ENCODE data around the gene BRINP3.

The BRINP3 gene

GRCh38 chr1:190277107-190277506, 200.6 kb downstream of the BRINP3 start:
- H3K36me3 ChIP-seq (ENCODE audit: insufficient read depth, low read length) = no peaks in the 10 kb centered on the region
- H2AFZ ChIP-seq (ENCODE audit: low read length) = no peak overlapping the region
- no peaks in the 10 kb centered on the region for H3K9me3 ChIP-seq (ENCODE audit: low read length)
- no peaks in the 10 kb centered on the region for H3K79me2 ChIP-seq (ENCODE audit: insufficient read depth, low read length)
- H3K4me1 ChIP-seq (ENCODE audit: insufficient read depth, low read length, severe bottlenecking) = no peaks in the 10 kb centered on the region
- no peak overlapping the region for H3K9ac ChIP-seq (ENCODE audit: low read length)
- no peaks in the 10 kb centered on the region for H3F3A ChIP-seq (ENCODE audit: insufficient read depth, low read length)
- H3K4me2 ChIP-seq (ENCODE audit: low read length) = no peak overlapping the region
- H4K20me1 ChIP-seq (ENCODE audit: insufficient read depth, low read length) = no peaks in the 10 kb centered on the region
- no peak for TF ChIP-seq EZH2 (IDR thresholded peaks at IDR 0.05; ENCODE audit: borderline replicate concordance, low read length)
- TF ChIP-seq, protein P1, sequence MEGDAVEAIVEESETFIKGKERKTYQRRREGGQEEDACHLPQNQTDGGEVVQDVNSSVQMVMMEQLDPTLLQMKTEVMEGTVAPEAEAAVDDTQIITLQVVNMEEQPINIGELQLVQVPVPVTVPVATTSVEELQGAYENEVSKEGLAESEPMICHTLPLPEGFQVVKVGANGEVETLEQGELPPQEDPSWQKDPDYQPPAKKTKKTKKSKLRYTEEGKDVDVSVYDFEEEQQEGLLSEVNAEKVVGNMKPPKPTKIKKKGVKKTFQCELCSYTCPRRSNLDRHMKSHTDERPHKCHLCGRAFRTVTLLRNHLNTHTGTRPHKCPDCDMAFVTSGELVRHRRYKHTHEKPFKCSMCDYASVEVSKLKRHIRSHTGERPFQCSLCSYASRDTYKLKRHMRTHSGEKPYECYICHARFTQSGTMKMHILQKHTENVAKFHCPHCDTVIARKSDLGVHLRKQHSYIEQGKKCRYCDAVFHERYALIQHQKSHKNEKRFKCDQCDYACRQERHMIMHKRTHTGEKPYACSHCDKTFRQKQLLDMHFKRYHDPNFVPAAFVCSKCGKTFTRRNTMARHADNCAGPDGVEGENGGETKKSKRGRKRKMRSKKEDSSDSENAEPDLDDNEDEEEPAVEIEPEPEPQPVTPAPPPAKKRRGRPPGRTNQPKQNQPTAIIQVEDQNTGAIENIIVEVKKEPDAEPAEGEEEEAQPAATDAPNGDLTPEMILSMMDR (IDR thresholded peaks at IDR 0.05; ENCODE audit: low read length) = no peak
- H3K4me3 ChIP-seq (ENCODE audit: low read depth, low read length, poor library complexity, severe bottlenecking) = no peak overlapping the region
- no peak overlapping the region for H3K27ac ChIP-seq (ENCODE audit: low read depth, low read length, poor library complexity, severe bottlenecking)
- H3K9me2 ChIP-seq (ENCODE audit: low read depth, low read length) = no peaks in the 10 kb centered on the region
- no peaks in the 10 kb centered on the region for H3K27me3 ChIP-seq (ENCODE audit: insufficient read depth, low read length)

DNA sequence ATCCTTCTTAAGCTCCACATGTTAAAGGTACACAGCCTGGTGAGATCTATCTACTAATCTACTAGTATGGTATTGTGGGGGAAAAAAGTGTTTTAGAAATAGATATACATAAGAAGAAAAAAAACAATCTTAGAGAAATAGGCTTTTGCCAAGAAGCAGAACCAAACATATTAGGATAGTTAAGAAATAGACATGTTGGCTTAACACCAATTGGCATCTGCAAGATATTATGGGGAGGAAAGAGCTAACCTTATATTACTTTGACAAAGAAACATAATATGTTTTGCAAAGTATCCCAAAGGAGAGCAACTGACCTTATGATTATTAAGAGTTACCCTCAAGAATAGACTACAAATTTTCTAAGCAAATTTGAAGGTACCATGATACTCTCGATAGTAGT, 202.9 kb downstream of the BRINP3 start:
- H3K27me3 ChIP-seq (ENCODE audit: insufficient read depth, low read length) = no peaks in the 10 kb centered on the region
- no peak overlapping the region for H3K9ac ChIP-seq (ENCODE audit: low read length)
- H3K4me1 ChIP-seq (ENCODE audit: insufficient read depth, low read length, severe bottlenecking) = no peaks in the 10 kb centered on the region
- no peaks in the 10 kb centered on the region; the same call in 1 of the 2 replicates for H3K9me2 ChIP-seq (ENCODE audit: low read depth, low read length)
- H3K9me3 ChIP-seq (ENCODE audit: low read length) = no peaks in the 10 kb centered on the region
- H3K79me2 ChIP-seq (ENCODE audit: insufficient read depth, low read length) = no peaks in the 10 kb centered on the region
- no peak for TF ChIP-seq EZH2 (IDR thresholded peaks at IDR 0.05; ENCODE audit: borderline replicate concordance, low read length)
- TF ChIP-seq, protein P1 (IDR thresholded peaks at IDR 0.05; ENCODE audit: low read length) = no peak
- no peak overlapping the region for H2AFZ ChIP-seq (ENCODE audit: low read length)
- no peak overlapping the region for H3K27ac ChIP-seq (ENCODE audit: low read depth, low read length, poor library complexity, severe bottlenecking)
- H4K20me1 ChIP-seq (ENCODE audit: insufficient read depth, low read length) = no peaks in the 10 kb centered on the region
- H3K4me3 ChIP-seq (ENCODE audit: low read depth, low read length, poor library complexity, severe bottlenecking) = no peak overlapping the region
- H3F3A ChIP-seq (ENCODE audit: insufficient read depth, low read length) = no peaks in the 10 kb centered on the region
- H3K36me3 ChIP-seq (ENCODE audit: insufficient read depth, low read length) = no peaks in the 10 kb centered on the region
- H3K4me2 ChIP-seq (ENCODE audit: low read length) = no peak overlapping the region

DNA sequence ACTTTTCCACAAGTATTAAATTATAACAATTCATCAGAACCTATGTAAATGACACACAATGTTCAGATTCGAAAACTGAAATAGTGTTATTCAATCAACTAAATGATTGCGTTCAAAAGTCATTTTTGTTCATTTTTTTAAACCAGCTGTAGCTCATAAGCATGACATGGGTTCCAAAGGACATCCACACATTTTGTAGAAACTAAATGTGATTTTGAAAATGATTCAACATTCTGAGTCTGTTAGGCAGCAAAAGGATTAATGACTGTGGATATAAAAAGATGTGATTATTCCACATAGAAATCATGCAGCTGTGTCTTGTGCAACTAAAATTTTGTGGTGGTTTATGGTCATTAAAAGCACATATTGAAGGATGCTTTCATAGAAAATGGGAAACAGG, 204.5 kb downstream of the BRINP3 start:
- no peaks in the 10 kb centered on the region for H3K9me3 ChIP-seq (ENCODE audit: low read length)
- no peak overlapping the region for H3K27ac ChIP-seq (ENCODE audit: low read depth, low read length, poor library complexity, severe bottlenecking)
- TF ChIP-seq, protein P1 (IDR thresholded peaks at IDR 0.05; ENCODE audit: low read length) = no peak
- TF ChIP-seq EZH2 (IDR thresholded peaks at IDR 0.05; ENCODE audit: borderline replicate concordance, low read length) = no peak
- no peak overlapping the region for H3K9ac ChIP-seq (ENCODE audit: low read length)
- H3K4me3 ChIP-seq (ENCODE audit: low read depth, low read length, poor library complexity, severe bottlenecking) = no peak overlapping the region
- no peaks in the 10 kb centered on the region for H3K36me3 ChIP-seq (ENCODE audit: insufficient read depth, low read length)
- H3K79me2 ChIP-seq (ENCODE audit: insufficient read depth, low read length) = no peaks in the 10 kb centered on the region
- H2AFZ ChIP-seq (ENCODE audit: low read length) = no peak overlapping the region
- no peaks in the 10 kb centered on the region for H3K4me1 ChIP-seq (ENCODE audit: insufficient read depth, low read length, severe bottlenecking)
- H3K4me2 ChIP-seq (ENCODE audit: low read length) = no peak overlapping the region
- H3K9me2 ChIP-seq (ENCODE audit: low read depth, low read length) = no peaks in the 10 kb centered on the region; the same call in 1 of the 2 replicates
- no peaks in the 10 kb centered on the region for H3K27me3 ChIP-seq (ENCODE audit: insufficient read depth, low read length)
- no peaks in the 10 kb centered on the region for H3F3A ChIP-seq (ENCODE audit: insufficient read depth, low read length)
- no peaks in the 10 kb centered on the region for H4K20me1 ChIP-seq (ENCODE audit: insufficient read depth, low read length)
